NT2/D1 (cell line): ENCODE results near the gene CDK11A.
"Not testable (repeated sequence)": the region's sequence is repeated elsewhere in the genome, so short reads cannot be mapped to it uniquely, and the experiment has no call there.

Experiments used
- DNase-seq: peaks from one replicate; pipeline ENCODE4 v3.0.0-alpha.2; 2011; ENCODE audit warnings: low read depth, low spot score
- H3K27me3 ChIP-seq: 2 replicates; pipeline ENCODE4 v1.6.0; 2011; ENCODE audit warnings: mild to moderate bottlenecking; ENCODE audit not compliant: insufficient read length, insufficient read depth
- H3K36me3 ChIP-seq: 2 replicates; pipeline ENCODE4 v1.6.1; 2011; ENCODE audit warnings: mild to moderate bottlenecking, low read length, mixed read lengths; ENCODE audit not compliant: insufficient read depth, insufficient read length
- H3K4me1 ChIP-seq: 2 replicates; pipeline ENCODE4 v1.5.1; 2011; ENCODE audit not compliant: insufficient read depth, insufficient read length
- H3K4me3 ChIP-seq: 2 replicates; pipeline ENCODE4 v1.5.1; 2011; ENCODE audit warnings: low read depth; ENCODE audit not compliant: insufficient read length
- H3K9ac ChIP-seq: 2 replicates; pipeline ENCODE4 v1.6.0; 2011; ENCODE audit warnings: low read depth; ENCODE audit not compliant: insufficient read length
- H3K9me3 ChIP-seq: 2 replicates; pipeline ENCODE4 v1.5.1; 2011; ENCODE audit warnings: mild to moderate bottlenecking, low read length; ENCODE audit not compliant: insufficient read depth
- SUZ12 ChIP-seq: IDR thresholded peaks from 2 replicates; pipeline ENCODE4 v1.6.1; 2011; ENCODE audit not compliant: insufficient read length, insufficient read depth; ENCODE audit errors: extremely low read depth
- YY1 ChIP-seq: IDR thresholded peaks from 2 replicates; pipeline ENCODE4 v1.6.1; 2011; ENCODE audit not compliant: insufficient read length, insufficient read depth
- ZNF274 ChIP-seq: IDR thresholded peaks from 2 replicates; pipeline ENCODE4 v1.6.1; 2011; ENCODE audit warnings: mild to moderate bottlenecking, low read depth, low read length

The CDK11A gene

DNA sequence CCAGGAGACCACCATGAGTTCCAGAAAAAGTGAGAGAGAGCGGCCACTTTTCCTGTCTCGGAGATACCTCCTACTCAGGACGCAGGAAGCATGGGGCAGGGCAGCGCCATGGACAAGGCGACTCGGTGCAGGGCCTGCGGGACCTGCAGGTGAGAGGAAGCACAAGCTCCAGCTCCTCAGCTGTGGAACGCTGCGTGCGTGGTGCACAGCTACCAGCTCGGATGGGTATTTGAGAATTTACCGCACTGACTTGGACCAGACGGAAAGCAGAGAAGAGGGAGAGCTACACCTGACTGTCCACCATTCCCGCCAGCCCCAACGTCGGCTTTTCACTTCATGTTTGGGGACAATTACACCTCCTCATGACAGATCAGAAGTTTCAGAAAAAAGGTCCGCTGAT, 8.2 kb upstream of the CDK11A start:
- no peaks in the 10 kb centered on the region for H3K9me3 ChIP-seq
- TF ChIP-seq ZNF274 = no peak
- no peak for TF ChIP-seq SUZ12
- TF ChIP-seq YY1 = no peak
- no peak overlapping the region for H3K9ac ChIP-seq
- no peaks in the 10 kb centered on the region for H3K4me1 ChIP-seq
- H3K36me3 ChIP-seq = peaks cover 23% of the 10 kb centered on the region
- no peak for DNase-seq
- H3K4me3 ChIP-seq = no peak overlapping the region
- no peaks in the 10 kb centered on the region for H3K27me3 ChIP-seq

DNA sequence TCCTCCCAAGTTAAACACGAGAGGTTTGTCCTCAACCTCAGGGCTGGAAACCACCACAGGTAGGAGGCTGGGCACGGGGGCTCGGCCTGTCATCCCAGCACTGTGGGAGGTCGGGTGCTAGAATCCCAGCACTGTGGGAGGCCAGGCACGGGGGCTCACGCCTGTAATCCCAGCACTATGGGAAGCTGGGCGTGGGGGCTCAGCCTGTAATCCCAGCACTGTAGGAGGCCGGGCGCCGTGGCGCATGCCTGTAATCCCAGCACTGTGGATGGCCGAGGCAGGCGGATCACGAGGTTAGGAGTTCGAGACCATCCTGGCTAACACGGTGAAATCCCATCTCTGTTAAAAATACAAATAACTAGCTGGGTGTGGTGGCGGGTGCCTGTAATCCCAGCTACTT, 6.7 kb upstream of the CDK11A start:
- TF ChIP-seq SUZ12 (no peak), ZNF274 (no peak), YY1 (no peak)
- Histone ChIP-seq H3K4me3 (no peak overlapping the region), H3K36me3 (peaks cover 23% of the 10 kb centered on the region), H3K4me1 (no peaks in the 10 kb centered on the region), H3K9ac (no peak overlapping the region), H3K9me3 (no peaks in the 10 kb centered on the region), H3K27me3 (no peaks in the 10 kb centered on the region)
- DNase-seq = no peak

DNA sequence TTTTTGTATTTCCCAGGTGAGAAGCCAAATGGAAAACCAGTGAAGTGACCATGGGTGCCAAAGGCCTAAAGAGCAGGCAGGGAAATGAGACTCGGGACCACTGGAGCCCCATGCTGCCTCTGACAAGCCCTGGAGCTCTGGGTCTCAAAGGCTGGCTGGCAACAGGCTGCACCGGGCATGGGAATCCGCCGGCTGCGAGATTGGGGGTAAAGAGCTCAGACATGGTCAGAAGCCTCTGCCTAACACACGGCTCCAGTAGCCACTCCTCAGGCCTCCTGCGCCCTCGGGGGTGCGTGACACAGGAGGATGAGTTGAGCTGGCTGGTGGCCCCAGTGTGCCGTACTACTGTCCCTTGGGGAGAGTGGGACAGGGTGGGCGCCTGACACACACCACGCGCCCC, 6.1 kb upstream of the CDK11A start:
- not testable (repeated sequence) for H3K4me1 ChIP-seq, DNase-seq, H3K4me3 ChIP-seq, H3K9me3 ChIP-seq, H3K27me3 ChIP-seq, H3K9ac ChIP-seq
- H3K36me3 ChIP-seq = peaks cover 21% of the 10 kb centered on the region

DNA sequence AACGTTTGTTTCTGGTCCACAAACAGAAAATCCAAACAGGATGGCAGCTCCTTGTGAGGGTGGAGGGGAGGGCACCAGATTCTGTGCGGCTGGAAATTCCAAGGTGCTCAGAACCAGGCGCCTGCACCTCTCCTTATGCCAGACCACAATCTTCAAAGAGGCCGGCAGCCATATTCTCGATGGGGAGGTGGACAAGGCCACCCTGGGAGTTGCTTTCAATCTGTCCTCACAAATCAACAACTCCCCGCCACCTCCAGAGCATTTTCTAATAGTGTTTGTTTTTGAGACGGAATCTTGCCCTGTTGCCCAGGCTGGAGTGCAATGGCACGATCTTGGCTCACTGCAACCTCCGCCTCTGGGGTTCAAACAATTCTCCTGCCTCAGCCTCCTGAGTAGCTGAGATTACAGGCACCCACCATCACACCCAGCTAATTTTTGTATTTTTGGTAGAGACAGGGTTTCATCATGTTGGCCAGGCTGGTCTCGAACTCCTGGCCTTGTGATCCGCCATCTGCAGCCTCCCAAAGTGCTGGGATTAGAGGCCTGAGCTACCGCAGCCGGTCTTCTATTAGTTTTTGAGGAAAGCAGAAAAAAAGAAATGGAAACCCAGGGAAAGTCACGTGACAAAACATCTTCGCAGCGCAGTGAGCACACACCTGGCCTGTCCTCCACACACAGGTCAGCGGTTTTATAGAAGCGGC, 5.1 kb upstream of the CDK11A start:
- not testable (repeated sequence) for DNase-seq, H3K4me3 ChIP-seq, H3K9ac ChIP-seq, H3K4me1 ChIP-seq, H3K9me3 ChIP-seq, H3K27me3 ChIP-seq
- peaks cover 18% of the 10 kb centered on the region for H3K36me3 ChIP-seq

DNA sequence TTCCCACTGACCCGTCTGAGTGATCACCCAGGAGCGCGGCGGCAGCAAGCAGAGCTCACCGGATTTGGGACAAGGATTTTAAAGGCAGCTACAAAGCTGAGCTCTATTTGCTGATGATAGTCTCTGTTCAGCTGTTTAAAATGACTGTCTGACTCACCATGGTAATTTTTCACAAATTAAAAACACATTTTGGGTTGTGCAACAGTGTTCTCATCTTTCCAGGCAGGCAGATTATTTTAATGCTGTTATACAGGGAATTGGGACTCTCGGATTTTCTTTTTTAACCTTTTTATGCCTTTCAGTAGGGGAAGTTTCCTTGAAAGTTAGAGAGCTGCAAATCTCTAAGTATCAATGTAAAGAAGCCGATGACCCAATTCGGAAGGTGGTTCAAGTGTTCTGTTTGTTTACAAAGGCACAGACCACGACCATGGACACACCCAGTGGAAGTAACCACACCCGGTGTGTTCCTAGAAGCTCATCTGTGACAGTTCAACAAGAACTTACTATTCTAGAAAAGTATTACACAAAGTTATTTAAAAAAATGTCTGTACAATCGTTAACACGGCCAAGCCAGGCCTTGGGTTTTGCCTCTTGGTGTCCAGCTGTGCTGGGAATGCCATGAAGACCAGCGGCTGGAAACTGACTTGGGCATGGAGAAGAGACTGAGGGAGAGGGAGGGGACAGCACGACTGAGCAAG, 4.3 kb upstream of the CDK11A start:
- not testable (repeated sequence) for DNase-seq, H3K4me3 ChIP-seq, H3K27me3 ChIP-seq, H3K9ac ChIP-seq, H3K9me3 ChIP-seq, H3K4me1 ChIP-seq
- peaks cover 16% of the 10 kb centered on the region for H3K36me3 ChIP-seq

DNA sequence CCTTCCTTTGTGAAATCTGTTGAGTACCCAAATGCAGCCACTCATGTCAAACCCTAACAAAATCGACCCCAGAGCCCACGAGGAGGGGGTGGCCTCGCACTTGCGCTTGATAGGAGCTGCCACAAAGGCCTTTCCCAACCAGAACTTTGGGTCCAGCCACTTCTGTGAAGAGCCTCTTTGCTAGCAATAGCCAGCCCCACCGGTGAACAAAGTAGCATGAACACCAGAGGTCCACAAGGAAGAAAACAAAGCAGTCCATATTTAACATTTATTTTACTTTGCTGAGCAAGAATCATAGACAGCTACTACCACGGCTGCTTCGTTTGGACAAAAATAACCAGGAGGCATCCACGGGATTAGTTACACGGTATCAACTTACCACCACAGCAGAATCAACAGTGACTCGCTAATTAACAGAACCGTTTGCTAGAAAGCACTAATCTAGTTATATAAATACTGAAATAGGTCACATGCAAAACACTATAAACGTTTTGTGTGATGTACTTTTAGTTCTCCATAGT, 3.0 kb upstream of the CDK11A start:
- H3K36me3 ChIP-seq, H3K4me3 ChIP-seq, H3K27me3 ChIP-seq, H3K4me1 ChIP-seq, DNase-seq, H3K9me3 ChIP-seq, H3K9ac ChIP-seq: not testable (repeated sequence)

DNA sequence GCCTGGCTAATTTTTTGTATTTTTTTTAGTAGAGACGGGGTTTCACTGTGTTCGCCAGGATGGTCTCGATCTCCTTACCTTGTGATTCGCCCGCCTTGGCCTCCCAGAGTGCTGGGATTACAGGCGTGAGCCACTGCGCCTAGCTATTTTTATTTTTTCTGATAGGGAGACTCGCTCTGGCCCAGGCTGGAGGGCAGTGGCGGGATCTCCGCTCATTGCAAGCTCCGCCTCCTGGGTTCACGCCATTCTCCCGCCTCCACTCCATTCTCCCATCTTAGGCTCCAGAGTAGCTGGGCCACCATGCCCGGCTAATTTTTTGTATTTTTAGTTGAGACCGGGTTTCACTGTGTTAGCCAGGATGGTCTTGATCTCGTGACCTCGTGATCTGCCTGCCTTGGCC, 1.9 kb upstream of the CDK11A start:
- H3K36me3 ChIP-seq = peaks cover 12% of the 10 kb centered on the region
- H3K9ac ChIP-seq, H3K27me3 ChIP-seq, H3K9me3 ChIP-seq, H3K4me3 ChIP-seq, H3K4me1 ChIP-seq, DNase-seq: not testable (repeated sequence)

DNA sequence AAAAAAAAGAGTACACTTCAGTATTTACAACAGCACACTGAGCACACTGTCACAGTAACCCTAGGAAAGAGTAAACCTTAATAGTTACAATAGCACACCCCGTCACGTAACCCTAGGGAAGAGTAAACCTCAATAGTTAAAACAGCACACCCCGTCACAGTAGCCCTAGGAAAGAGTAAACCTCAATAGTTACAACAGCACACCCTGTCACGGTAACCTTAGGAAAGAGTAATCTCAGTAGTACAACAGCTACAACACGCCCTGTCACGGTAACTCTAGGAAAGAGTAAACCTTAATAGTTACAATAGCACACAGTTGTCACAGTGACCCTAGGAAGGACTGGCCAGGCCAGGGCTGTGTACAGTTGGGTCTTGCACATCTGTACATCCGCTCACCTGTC, 3.0 kb downstream of the CDK11A start:
- Histone ChIP-seq H3K9me3 (no peaks in the 10 kb centered on the region), H3K36me3 (peaks cover 34% of the 10 kb centered on the region), H3K4me3 (no peak overlapping the region), H3K27me3 (no peaks in the 10 kb centered on the region), H3K9ac (no peak overlapping the region), H3K4me1 (no peaks in the 10 kb centered on the region)
- TF ChIP-seq ZNF274 (no peak), SUZ12 (no peak), YY1 (no peak)
- DNase-seq = no peak

DNA sequence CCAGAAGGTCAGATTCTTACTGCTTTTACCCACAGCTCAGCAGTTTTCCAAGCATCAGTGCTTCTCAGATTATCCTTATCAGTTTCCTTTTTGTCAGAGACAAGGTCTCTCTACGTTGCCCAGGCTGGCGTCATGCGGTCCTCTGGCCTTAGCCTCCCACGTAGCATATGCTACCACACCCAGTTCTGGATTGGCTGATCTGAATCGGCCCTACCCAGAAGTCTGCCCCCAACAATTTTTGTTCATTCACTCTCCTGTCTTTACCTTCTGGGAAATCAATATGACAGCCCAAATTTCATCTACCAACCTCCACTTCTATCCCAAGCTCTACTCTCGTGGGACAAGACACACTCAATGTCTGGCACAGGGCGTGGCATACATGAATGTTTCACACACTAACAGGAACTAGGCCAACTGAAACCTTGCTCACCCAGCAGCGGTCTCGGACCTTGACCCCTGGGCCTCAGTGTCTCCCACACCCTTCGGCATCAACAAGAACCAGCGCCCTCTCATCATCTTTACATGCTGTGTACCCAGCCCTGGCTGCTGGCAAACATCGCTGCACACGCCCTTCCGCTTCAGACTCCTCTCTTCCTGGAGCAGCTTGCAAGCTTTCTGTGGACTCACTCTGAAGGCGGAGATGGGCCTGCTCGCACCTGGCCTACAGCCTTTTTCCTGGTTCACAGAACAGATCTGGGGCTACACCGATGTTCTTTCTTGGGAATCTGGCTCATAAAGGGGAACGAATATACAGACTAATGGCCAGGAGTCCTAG, 8.9 kb downstream of the CDK11A start:
- not testable (repeated sequence) for H3K9me3 ChIP-seq, H3K4me1 ChIP-seq

DNA sequence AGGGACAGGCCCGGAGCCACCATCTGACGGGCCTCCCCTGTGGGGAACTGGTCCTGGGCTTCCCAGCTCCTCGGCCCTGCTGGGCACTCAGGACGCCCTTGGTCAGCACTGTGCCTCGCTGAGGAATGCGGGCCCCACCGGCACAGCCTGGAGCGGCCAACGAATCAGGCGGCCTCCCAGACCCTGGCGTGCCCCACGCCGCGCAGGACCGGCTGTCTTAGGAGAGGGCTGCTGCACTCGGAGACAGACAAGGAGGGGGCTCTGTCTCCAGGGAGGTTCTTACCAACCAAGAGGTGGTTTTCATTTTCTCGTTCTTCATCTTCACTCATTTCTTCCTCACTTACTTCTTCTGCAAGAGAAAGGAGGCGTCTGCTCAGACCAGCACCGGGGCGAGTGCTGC, 16.3 kb downstream of the CDK11A start:
- not testable (repeated sequence) for H3K36me3 ChIP-seq, H3K27me3 ChIP-seq, H3K4me3 ChIP-seq, H3K9ac ChIP-seq, H3K9me3 ChIP-seq, H3K4me1 ChIP-seq, DNase-seq

More for the DNA sequence above, 8.9 kb downstream of the CDK11A start:
- H3K27me3 ChIP-seq, H3K9ac ChIP-seq, H3K4me3 ChIP-seq, DNase-seq: not testable (repeated sequence)
- H3K36me3 ChIP-seq = peaks cover 27% of the 10 kb centered on the region

DNA sequence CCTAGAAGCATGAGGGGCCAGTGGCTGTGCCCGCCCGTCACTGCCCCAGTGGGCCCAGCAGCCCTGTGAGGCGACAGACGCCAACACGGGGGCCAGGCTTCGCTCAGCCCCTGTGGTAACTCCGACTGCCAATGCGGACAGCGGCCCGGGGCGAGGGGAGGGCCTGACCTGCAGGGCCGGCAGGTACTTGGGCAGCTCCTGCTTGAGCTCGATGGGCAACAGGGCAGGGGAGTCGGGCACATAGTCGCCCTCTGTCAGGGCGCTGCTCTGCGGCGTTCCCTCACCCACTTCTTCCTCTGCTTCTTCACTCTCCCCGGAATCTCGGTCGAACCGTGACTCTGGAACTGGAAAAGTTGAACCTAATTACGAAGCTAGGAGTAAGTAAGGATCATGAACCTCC, 16.9 kb downstream of the CDK11A start:
- DNase-seq, H3K9me3 ChIP-seq, H3K36me3 ChIP-seq, H3K9ac ChIP-seq, H3K27me3 ChIP-seq, H3K4me1 ChIP-seq, H3K4me3 ChIP-seq: not testable (repeated sequence)
